A549 (cell line): ENCODE data around the gene SLC41A1. TPM values are rescaled to one million over a fixed set of nuclear protein-coding genes. Genes with fewer than 3 reads are reported as not detected.

Experiments used
- ATAC-seq, 2 experiments: fragments of 200-7000 bp in 1 of 2; fragments of >200 bp in 1 of 2; cut with Nextera tagmentation in 1 of 2; cut with Tn5 transposase in 1 of 2; 3 replicates each; pipeline versions ENCODE4 v1.8.0 to v1.9.1; 2018 to 2020; ENCODE audit warnings: mild to moderate bottlenecking in 1 of 2, moderate library complexity in 1 of 2
- CTCF ChIA-PET: fragments of 300-600 bp; sonication (Branson Sonifier 250); formaldehyde crosslinking; extraction: SDS; loops from one replicate; lab custom pipeline; 2021; ENCODE audit warnings: antibody characterized with exemption, inconsistent platforms; lab: Yijun Ruan, JAX
- POLR2A ChIA-PET: fragments of 350-600 bp; formaldehyde crosslinking; extraction: SDS; loops from one replicate; lab custom pipeline; 2021; ENCODE audit warnings: antibody characterized with exemption, inconsistent platforms; lab: Yijun Ruan, JAX
- DNase-seq, 2 experiments: peaks; one replicate each; pipeline versions ENCODE4 v3.0.0 to v3.0.0-alpha.2; 2011 to 2016; ENCODE audit warnings: low read depth in 1 of 2, low spot score in 1 of 2
- FAIRE-seq: peaks from 2 replicates; lab custom pipeline; 2011; peaks lifted over from hg19 to GRCh38; lab: Jason Lieb, UNC
- H3K27ac ChIP-seq, 2 experiments: fragments of >200 bp; sonication (Bioruptor Twin); formaldehyde crosslinking; 3 replicates each; pipeline ENCODE4 v1.5.1; 2016 to 2017
- H3K4me1 ChIP-seq: fragments of >200 bp; sonication (Bioruptor Twin); formaldehyde crosslinking; 3 replicates; pipeline ENCODE4 v1.6.1; 2016
- H3K4me2 ChIP-seq: fragments of >200 bp; sonication (Bioruptor Twin); formaldehyde crosslinking; 3 replicates; pipeline ENCODE4 v1.6.1; 2016
- H3K4me3 ChIP-seq: fragments of >200 bp; sonication (Bioruptor Twin); formaldehyde crosslinking; 3 replicates; pipeline ENCODE4 v1.5.1; 2016
- H3K9me3 ChIP-seq: fragments of >200 bp; sonication (Bioruptor Twin); formaldehyde crosslinking; 3 replicates; pipeline ENCODE4 v1.6.1; 2016
- BCL3 ChIP-seq: fragments of >200 bp; sonication (Bioruptor Twin); formaldehyde crosslinking; IDR thresholded peaks from 3 replicates; pipeline ENCODE4 v1.6.1; 2016
- CBX2 ChIP-seq: fragments of 200-600 bp; sonication (generic); IDR thresholded peaks from 2 replicates; pipeline ENCODE4 v1.6.1; 2016; ENCODE audit warnings: low read depth, mild to moderate bottlenecking, borderline replicate concordance
- CBX8 ChIP-seq: fragments of 200-600 bp; sonication (generic); IDR thresholded peaks from 2 replicates; pipeline ENCODE4 v1.6.1; 2016
- CHD4 ChIP-seq: fragments of 200-600 bp; sonication (generic); IDR thresholded peaks from 2 replicates; pipeline ENCODE4 v1.6.1; 2016; ENCODE audit warnings: antibody characterized with exemption, mild to moderate bottlenecking, borderline replicate concordance
- ELK1 ChIP-seq: fragments of 150-350 bp; IDR thresholded peaks from 2 replicates; pipeline ENCODE4 v1.6.1; 2014; ENCODE audit warnings: low read depth, mild to moderate bottlenecking, low read length
- HEYL ChIP-seq: fragments of 250-450 bp; sonication (Bioruptor Pico); IDR thresholded peaks from 2 replicates; pipeline ENCODE4 v1.8.0; 2021; ENCODE audit warnings: mild to moderate bottlenecking, moderate library complexity
- HMGXB4 ChIP-seq: fragments of 250-450 bp; sonication (Bioruptor Pico); IDR thresholded peaks from 2 replicates; pipeline ENCODE4 v1.5.0; 2021; ENCODE audit warnings: mild to moderate bottlenecking, moderate library complexity, borderline replicate concordance
- HOXB13 ChIP-seq: fragments of 250-450 bp; sonication (Bioruptor Pico); IDR thresholded peaks from 2 replicates; pipeline ENCODE4 v1.5.0; 2020; ENCODE audit warnings: low read depth, mild to moderate bottlenecking, moderate library complexity
- HOXB5 ChIP-seq: fragments of 250-450 bp; sonication (Bioruptor Pico); IDR thresholded peaks from 2 replicates; pipeline ENCODE4 v1.5.0; 2020; ENCODE audit warnings: mild to moderate bottlenecking, moderate library complexity
- JUNB ChIP-seq: fragments of >200 bp; sonication (Bioruptor Twin); formaldehyde crosslinking; IDR thresholded peaks from 2 replicates; pipeline ENCODE4 v1.6.1; 2016
- KDM1A ChIP-seq: fragments of 200-600 bp; sonication (generic); IDR thresholded peaks from 2 replicates; pipeline ENCODE4 v1.6.1; 2016; ENCODE audit warnings: low read depth, mild to moderate bottlenecking
- MYC ChIP-seq: IDR thresholded peaks from 2 replicates; pipeline ENCODE4 v1.6.1; 2012; ENCODE audit warnings: mild to moderate bottlenecking, inconsistent platforms, low read length, improper control_type of control experiment, borderline replicate concordance
- NFE2L2 ChIP-seq: fragments of 150-350 bp; conservative IDR thresholded peaks from 2 replicates; pipeline ENCODE4 v1.6.1; 2014; ENCODE audit warnings: low read length
- PBX3 ChIP-seq: IDR thresholded peaks from 2 replicates; pipeline ENCODE4 v1.6.1; 2012
- POLR2AphosphoS2 ChIP-seq: conservative IDR thresholded peaks from 2 replicates; pipeline ENCODE4 v1.6.1; 2012; ENCODE audit warnings: low read length, improper control_type of control experiment, inconsistent platforms
- RARB ChIP-seq: fragments of 250-450 bp; sonication (Bioruptor Pico); IDR thresholded peaks from 2 replicates; pipeline ENCODE4 v1.8.0; 2021; ENCODE audit warnings: mild to moderate bottlenecking, moderate library complexity
- RCOR1 ChIP-seq: fragments of 150-350 bp; IDR thresholded peaks from 2 replicates; pipeline ENCODE4 v1.6.1; 2014; ENCODE audit warnings: antibody characterized with exemption, low read length, low read depth
- RNF2 ChIP-seq: fragments of 200-600 bp; sonication (generic); IDR thresholded peaks from 2 replicates; pipeline ENCODE4 v1.6.1; 2016; ENCODE audit warnings: low read depth, mild to moderate bottlenecking, antibody characterized with exemption, moderate library complexity, borderline replicate concordance
- SMC3 ChIP-seq: fragments of >200 bp; sonication (Bioruptor Twin); formaldehyde crosslinking; IDR thresholded peaks from 3 replicates; pipeline ENCODE4 v1.6.1; 2018; ENCODE audit warnings: inconsistent platforms
- WGBS: methylation state at CpG from one replicate; pipeline ENCODE4 v1.1.6; 2017; ENCODE audit errors: missing lambda C conversion rate; 5-methylcytosine and 5-hydroxymethylcytosine counted together
- polyA plus RNA-seq, 4 experiments: library from polyadenylated mRNA; depleted of rRNA in 3 of 4; stranded (reverse); fragments of >200 nt; fragmentation: RNase III in 1 of 4; extraction: RNeasy Plus Mini Kit Qiagen cat#74134 plus additional on column Dnase treatment in 1 of 4; gene quantifications; 2 replicates in 3 of 4; 3 replicates in 1 of 4; pipeline ENCODE4 v1.2.3, GENCODE V29; 2011 to 2017

Gene SLC41A1
- polyA plus RNA-seq, 2 of the 4 experiments (the other 2 are of a cell fraction) = 25.6 to 26.0 TPM

- WGBS = 92% methylated on average over 8 of the region's 8 CpGs
- Histone ChIP-seq H3K4me1 (peaks cover 61% of the 10 kb centered on the region), H3K4me3 (no peak overlapping the region), H3K27ac (no peak overlapping the region), H3K9me3 (no peaks in the 10 kb centered on the region), H3K4me2 (0 out of 3 replicates have a peak overlapping the region, but pooled peaks have one; percentile 1)
- no peak for ATAC-seq
- ChIA-PET CTCF (interaction anchor here (1.1 to 1.2 kb wide), 2 partner anchors 33 to 233 kb away, joined by 3 to 4 read pairs; no protein-coding TSS in a partner anchor), POLR2A (interaction anchor here (0.6 kb wide), 1 partner anchor 30 kb away, joined by 5 read pairs; no protein-coding TSS in a partner anchor)
- no peak for FAIRE-seq
- no peak for DNase-seq
- no peak for TF ChIP-seq RARB
- TF ChIP-seq RCOR1 = no peak
- TF ChIP-seq MYC = no peak
- TF ChIP-seq RNF2 = no peak
Measured at GRCh38 chr1:205744403-205744802, 68.6 kb downstream of the SLC41A1 start.

- Histone ChIP-seq H3K4me2 (0 out of 3 replicates have a peak overlapping the region, but pooled peaks have one; percentile 1), H3K9me3 (no peaks in the 10 kb centered on the region)
- no peak for DNase-seq
- TF ChIP-seq ELK1 = no peak
- no peak for TF ChIP-seq KDM1A
- TF ChIP-seq HEYL (CRISPR knock-in tag) = no peak
- no peak for TF ChIP-seq SMC3
- TF ChIP-seq JUNB = no peak
- no peak for TF ChIP-seq CBX2
- TF ChIP-seq CHD4 = no peak
- no peak for TF ChIP-seq RCOR1
- no peak for TF ChIP-seq HOXB13 (CRISPR knock-in tag)
- no peak for TF ChIP-seq BCL3
- TF ChIP-seq PBX3 = no peak
- TF ChIP-seq POLR2AphosphoS2 = no peak
- no peak for TF ChIP-seq HMGXB4 (CRISPR knock-in tag)
- no peak for TF ChIP-seq CBX8
- no peak for TF ChIP-seq NFE2L2
- no peak for TF ChIP-seq MYC
- no peak for TF ChIP-seq HOXB5 (CRISPR knock-in tag)
- TF ChIP-seq, all 56 proteins: peak for 0
- H3K4me3 ChIP-seq = no peak overlapping the region
- ChIA-PET CTCF (no interaction called here), POLR2A (no interaction called here)
- peaks cover 65% of the 10 kb centered on the region for H3K4me1 ChIP-seq
- WGBS = 52% methylated on average over 4 of the region's 4 CpGs
- ATAC-seq (no peak), FAIRE-seq (no peak)
- no peak overlapping the region for H3K27ac ChIP-seq
Measured at GRCh38 chr1:205743977-205744376, 69.0 kb downstream of the SLC41A1 start.
